GM21526 (cell line): ENCODE results near the gene RNF180.
A peak's percentile ranks its signal among the peaks of the same experiment; 100 is the strongest.
"Not testable (repeated sequence)": the region's sequence is repeated elsewhere in the genome, so short reads cannot be mapped to it uniquely, and the experiment has no call there.

Experiments used
- ATAC-seq: cut with Tn5 transposase; IDR thresholded peaks from one replicate; pipeline ENCODE4 v1.9.1; 2021; ENCODE audit warnings: moderate library complexity; ENCODE audit not compliant: unreplicated experiment, low FRiP score

RNF180 gene

GRCh38 chr5:64180661-64181343 lies 15.2 kb downstream of the RNF180 start:
- ATAC-seq: no peak

- ATAC-seq: no peak
Observed at GRCh38 chr5:64181440-64181839, 15.8 kb downstream of the RNF180 start.

DNA sequence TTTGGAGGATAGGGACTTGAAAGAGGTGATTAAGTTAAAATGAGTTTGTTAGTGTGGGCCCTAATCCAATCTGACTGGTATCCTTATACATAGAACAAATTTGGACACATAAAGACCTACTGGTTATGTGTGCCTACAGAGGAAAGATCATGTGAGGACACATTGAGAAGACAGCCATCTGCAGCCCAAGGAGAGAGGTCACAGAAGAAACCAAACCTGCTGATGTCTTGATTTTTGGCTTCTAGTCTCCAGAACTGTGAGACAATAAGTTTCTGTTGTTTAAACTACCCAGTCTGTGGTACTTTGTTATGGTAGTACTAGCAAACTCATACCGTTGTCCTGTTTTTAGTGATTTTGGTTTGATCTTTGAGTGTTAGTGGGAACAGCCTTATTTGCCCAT lies 18.3 kb downstream of the RNF180 start:
- no peak for ATAC-seq

- ATAC-seq: no peak
Observed at GRCh38 chr5:64184832-64185231, 19.2 kb downstream of the RNF180 start.

- no peak for ATAC-seq
Observed at GRCh38 chr5:64188776-64189175, 23.1 kb downstream of the RNF180 start.

- ATAC-seq: no peak
Observed at GRCh38 chr5:64190562-64191306, 25.1 kb downstream of the RNF180 start.

- ATAC-seq: no peak
Observed at GRCh38 chr5:64195981-64196380, 30.3 kb downstream of the RNF180 start.

DNA sequence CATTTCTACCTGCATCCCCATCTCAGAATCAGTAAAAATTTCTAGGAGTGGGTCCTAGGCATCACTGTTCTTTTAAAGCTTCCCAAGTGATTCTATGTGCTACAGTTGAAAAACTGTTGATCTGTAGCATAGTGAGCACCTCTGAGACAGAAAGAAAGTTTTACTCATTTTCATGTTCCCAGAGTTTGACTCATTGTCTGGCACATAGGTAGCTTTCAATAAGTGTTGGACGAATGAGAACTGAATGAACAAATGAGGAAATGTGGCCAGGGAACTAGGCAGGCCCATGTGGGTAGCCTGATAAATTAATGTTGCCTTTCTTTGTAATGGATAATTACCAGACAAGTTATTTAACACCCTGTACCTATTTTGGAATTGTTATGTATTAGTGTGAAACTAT lies 33.8 kb downstream of the RNF180 start:
- ATAC-seq: no peak

DNA sequence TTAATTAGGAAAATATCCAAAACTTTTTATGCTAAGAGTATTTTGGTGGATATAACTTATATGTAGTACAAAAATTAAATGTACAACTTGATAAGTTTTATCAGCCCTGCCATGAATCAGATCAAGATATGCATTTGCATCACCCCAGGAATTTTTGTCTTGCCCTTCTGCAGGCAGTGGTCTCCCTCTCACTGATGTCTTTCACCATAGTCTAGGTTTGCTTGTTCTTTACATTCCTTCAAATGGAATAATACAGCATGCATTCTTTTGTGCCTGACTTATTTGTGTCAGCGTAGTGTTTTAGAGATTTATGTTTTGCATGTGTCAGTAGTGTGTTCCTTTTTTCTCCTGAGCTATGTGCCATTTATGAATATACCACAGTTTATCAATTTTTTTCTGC lies 36.4 kb downstream of the RNF180 start:
- ATAC-seq: no peak

DNA sequence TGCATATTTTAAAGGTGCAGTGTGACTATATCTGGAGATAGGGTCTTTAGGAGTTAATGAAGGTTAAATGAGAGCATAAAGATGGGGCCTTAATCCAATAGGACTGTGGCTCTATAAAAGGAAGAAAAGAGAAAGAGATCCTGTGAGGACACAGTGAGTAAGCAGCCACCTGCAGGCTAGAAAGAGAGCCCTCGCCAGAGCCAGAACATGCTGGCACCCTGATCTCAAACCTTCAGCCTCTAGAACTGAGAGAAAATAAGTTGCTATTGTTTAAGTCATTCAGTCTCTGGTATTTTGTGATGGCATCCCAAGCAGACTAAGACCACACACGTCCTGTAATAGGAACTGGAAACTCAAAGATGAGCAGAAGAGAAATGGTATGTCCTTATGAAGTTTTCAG lies 41.0 kb downstream of the RNF180 start:
- ATAC-seq: no peak

- ATAC-seq: no peak
Observed at GRCh38 chr5:64207978-64208377, 42.3 kb downstream of the RNF180 start.

DNA sequence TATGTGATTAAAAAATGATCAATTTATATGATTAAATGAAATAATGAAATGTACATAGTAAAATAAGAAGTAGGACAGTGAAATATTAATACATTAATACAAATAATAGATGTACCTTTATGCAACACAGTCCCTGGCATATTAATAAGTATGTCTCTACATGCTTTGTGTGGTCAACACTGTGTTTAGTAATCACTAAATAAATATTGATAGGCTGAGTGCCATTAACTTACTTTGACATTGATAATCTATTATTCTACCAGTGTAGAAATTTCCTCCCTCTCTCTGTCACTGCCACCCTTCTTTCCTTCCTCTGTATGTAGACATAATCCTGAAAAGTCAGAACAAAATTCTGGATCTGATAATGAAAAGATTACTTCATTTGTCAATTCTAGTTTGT lies 43.7 kb downstream of the RNF180 start:
- ATAC-seq: no peak

DNA sequence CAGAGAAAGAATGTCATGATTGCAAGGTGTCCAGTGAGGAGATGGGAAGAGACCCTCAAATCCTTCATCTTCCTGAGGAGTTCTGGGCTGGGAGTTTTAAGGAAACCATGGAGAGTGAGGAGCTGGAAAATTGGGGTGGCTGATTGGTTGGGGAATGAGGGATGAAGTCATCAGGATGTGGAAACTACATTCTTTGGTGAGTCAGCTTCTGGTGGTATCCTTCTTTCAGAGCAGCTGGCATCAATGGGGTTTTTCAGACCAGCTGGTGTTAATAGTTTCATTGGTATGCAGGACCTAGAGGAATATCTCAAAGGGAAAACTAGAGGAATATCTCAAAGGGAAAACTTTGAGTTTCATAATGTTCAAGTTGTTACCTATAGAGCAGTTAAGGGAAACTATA lies 45.2 kb downstream of the RNF180 start:
- no peak for ATAC-seq

DNA sequence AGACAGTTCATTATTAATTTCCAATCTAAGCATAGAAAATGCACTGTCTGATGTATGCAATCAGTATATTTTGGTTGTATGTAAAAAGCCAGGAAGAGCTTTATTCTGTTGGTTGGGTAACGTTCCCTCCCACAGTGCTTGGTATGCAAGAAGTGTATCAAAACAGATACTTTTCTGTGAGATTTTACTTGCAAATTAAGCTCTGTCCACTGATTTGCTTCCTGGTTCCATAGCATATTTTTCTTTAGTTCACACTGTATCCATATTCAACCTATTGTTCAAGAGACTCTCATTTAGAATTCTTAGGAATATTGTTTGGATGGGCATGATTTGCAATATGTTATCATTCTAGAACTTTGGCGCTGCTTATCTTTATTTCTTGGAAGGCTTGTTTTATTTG lies 47.4 kb downstream of the RNF180 start:
- no peak for ATAC-seq

DNA sequence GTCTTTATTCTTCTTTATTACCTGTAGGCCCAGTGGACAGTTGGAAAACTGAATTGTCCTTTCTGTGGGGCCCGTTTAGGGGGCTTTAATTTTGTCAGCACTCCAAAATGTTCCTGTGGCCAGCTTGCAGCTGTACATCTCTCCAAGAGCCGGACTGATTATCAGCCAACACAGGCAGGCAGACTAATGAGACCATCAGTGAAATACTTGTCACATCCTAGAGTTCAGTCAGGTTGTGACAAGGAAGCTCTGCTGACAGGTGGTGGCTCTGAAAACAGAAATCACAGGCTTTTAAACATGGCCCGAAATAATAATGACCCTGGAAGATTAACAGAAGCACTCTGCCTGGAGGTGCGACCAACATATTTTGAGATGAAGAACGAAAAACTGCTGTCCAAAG lies 47.9 kb downstream of the RNF180 start:
- ATAC-seq: no peak

- ATAC-seq: no peak
Observed at GRCh38 chr5:64214132-64214531, 48.5 kb downstream of the RNF180 start.

DNA sequence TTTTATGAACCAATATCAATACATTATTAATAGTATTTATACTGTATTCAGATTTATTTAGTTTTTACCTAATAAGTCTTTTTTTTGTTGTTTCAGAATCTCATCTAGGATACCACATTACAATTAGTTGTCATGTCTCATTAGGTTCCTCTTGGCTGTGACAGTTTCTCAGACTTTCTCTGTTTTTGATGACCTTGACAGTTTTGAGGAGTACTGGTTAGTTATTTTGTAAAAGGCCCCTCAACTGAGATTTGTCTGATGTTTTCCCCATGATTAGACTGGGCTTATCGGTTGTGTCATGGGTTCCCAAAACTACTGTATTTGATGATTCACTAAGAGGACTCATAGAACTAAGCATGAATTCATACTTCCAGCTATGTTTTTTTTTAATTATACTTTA lies 56.3 kb downstream of the RNF180 start:
- no peak for ATAC-seq

GRCh38 chr5:64225286-64225981 lies 59.8 kb downstream of the RNF180 start:
- not testable (repeated sequence) for ATAC-seq

DNA sequence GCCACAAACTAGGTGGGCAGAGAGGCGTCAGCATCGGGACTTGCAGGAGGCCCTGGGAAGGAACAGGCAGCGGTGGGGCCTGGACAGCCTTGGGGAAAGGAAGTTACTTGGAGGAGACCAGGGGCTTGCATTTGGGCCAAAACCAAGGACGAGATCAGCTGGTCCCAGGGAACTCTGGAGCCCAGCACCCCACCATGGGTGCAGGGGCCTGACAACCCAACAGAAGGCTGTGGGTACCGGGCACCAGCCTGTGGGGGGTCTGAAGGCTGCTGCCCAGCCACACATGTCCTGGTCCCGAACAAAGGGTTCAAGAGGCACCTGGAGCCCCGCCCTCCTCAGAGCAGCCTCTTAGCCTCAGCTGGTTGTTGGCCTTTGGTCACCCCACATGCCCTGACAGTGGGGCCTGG lies 61.5 kb downstream of the RNF180 start:
- not testable (repeated sequence) for ATAC-seq

DNA sequence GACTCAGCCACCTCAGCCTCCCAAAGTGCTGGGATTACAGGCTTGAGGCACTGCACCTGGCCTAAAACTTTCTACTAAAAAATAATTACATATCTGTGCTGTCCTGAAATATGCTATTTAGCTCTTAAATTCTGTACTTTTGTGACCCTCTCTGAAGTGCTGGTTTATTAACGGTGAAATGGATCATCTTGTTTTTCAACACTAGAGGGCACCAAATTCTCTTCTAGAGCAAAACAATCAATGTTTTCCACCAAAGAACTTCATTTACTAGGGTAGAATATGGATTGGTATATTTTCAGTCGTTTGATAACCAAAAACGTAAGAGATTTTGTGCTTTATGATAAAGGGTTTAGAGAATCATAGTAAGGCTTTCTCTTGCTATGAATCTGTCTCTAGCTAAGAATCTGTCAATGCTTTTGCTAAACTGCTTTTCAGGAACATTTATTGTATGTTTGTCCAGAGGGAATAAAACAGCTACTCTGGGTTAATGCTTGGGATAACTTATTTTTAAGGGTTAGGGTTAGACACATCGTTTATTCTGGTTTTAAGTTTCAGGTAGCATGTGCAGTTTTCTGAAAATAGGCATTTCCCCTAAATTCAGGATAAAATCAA lies 63.6 kb downstream of the RNF180 start:
- peak; percentile 77 for ATAC-seq

- no peak for ATAC-seq
Observed at GRCh38 chr5:64260756-64261155, 95.1 kb downstream of the RNF180 start.
